ENCODE data around the gene GRID2IP.

- TF ChIP-seq, protein P1, sequence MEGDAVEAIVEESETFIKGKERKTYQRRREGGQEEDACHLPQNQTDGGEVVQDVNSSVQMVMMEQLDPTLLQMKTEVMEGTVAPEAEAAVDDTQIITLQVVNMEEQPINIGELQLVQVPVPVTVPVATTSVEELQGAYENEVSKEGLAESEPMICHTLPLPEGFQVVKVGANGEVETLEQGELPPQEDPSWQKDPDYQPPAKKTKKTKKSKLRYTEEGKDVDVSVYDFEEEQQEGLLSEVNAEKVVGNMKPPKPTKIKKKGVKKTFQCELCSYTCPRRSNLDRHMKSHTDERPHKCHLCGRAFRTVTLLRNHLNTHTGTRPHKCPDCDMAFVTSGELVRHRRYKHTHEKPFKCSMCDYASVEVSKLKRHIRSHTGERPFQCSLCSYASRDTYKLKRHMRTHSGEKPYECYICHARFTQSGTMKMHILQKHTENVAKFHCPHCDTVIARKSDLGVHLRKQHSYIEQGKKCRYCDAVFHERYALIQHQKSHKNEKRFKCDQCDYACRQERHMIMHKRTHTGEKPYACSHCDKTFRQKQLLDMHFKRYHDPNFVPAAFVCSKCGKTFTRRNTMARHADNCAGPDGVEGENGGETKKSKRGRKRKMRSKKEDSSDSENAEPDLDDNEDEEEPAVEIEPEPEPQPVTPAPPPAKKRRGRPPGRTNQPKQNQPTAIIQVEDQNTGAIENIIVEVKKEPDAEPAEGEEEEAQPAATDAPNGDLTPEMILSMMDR (IDR thresholded peaks at IDR 0.05): no peak
- TF ChIP-seq POLR2A (IDR thresholded peaks at IDR 0.05) (no peak), EP300 (IDR thresholded peaks at IDR 0.05) (no peak)
These were observed 38.0 kb upstream of the GRID2IP start for GRCh38 chr7:6589151-6589828.
